Activated CD4-positive, alpha-beta T cell treated with anti-CD3 and anti-CD28 coated beads, Interleukin-2, Interleukin-6, amounts not matched to agents 100 ng/mL and 50 ng/mL, durations not matched to agents 16 hours and 8 hours (primary cell): ENCODE results near the gene VPS51.

Experiments used
- DNase-seq: peaks from one replicate; pipeline ENCODE4 v3.0.0-alpha.2; 2020

Gene VPS51

DNA sequence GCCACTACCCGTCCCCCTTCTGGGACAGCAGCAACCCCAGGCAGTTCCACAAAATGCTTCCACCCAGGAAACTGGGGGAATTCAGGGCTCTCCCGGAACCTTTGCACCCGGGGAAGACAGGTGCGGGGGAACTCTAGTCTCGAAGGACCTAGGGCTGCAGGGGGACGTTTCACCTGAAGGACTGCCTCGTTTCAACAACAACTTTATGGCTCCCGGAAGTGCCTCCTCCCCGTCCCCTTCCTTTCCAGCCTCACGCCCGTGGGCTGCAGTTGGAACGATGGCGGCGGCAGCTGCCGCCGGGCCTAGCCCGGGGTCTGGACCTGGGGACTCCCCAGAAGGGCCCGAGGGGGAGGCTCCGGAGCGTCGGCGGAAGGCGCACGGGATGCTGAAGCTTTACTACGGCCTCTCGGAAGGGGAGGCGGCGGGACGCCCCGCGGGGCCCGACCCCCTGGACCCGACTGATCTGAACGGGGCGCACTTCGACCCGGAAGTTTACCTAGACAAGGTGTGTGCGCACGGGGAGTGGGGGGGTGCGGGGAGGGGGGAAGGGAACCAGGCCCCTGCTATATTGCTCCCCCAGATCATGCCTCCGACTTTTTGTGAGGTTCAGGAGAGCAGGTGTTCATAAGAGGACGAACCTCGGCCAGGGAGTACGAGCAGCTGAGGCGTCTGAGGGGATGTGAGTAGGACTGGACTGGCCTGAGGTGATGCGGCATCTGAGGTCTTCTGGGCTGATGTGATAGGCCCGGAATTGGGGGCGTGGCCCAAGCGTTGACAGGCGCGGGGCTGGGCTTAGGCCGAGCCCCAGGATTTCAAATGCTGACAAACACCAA lies at the start of gene VPS51:
Gene VPS51, plus strand, starts transcription at position 241 of the 833 bp plus-strand sequence. Its CDS starts 37 bp downstream, at position 278.
- peak; percentile 91 for DNase-seq

DNA sequence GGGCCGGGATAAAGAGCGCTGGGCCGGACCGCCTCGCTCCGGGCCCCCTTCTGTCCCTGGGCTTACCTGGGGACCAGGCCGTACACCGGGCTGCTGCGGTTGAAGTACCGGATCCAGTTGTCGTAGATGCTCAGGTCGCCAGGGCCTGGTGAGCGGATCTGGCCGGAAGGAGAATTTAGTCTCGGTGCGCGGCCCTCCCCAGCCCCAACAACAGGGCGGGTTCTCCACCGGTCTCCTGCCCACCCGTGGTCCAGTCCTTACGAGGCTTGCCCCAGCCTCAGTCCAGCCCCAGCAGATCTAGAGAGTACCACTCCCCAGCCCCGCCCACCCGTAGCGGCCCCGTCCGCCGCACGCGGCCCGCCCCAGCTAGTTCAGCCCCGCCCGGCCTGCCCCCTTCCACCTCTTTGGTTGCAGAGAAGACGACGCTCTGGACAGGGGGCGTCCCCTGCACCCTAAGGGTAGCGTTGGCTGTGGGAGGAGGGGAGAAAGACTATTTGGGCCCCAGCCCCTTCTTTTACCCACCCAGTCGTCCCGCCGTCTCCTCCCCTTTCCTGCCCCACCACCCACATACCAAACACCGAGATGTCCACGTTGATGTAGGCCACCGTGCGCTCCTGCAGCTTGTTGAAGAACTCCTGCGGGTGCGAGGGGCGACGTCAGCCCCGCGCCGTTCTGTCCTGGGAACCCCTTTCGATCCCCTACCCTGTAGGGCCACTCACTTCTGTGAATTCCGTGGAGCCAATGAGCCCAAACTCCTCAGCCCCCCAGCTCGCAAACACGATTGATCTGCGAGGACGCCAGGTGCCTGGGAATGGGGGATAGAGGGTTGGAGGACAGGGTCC lies 48.2 kb upstream of the VPS51 start:
- no peak for DNase-seq

DNA sequence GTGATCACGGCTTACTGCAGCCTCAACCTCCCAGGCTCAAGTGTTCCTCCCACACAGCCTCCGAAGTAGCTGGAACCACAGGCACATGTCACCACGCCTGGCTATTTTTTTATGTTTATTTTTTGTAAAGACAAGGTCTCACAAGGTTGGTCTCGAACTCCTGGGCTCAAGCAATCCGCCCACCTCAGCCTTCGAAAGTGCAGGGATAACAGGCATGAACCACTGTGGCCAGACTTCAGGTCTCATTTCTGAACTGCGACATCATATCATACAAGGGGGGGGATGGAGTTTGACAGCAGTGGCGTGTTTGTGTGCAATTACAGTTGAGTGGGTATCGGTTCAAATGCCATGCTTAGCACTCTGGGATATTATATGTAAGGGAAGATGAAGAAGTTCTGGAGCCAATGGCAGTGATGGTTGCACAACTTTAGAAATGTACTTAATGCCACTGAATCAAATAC lies 44.6 kb upstream of the VPS51 start:
- no peak for DNase-seq

DNA sequence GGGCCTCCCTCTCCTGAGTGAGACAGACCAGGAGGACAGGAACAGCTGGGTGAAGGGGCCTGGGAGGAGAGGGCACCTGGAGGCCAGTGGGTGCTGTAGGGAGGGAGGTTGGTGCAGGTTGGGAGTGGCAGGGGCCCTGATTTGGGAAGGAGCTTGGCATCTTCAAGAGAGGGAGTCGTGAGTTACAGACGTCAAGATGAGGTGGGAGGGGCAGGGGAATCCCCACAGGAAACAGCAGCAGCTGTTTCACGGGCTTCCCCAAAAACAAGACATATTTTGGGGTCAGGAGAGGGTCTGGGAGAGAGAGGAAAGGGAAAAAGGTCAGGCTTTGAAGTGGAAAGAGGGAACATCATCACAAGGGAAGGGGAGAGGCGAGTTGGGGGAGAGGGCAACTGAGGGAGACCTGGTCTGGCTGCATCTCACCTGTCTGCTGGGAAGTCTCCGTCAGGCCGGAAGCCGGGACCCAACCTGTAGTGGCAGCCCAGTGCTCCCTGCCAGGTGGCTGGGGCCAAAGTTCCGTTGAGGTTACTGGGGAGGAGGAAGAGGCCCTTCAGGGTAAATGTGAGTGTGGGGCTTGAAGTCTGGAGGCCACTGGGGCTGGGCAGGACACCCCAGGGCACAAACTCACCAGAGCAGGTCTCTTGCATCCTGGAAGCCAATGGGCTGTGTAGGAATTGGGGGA lies 42.0 kb upstream of the VPS51 start:
- no peak for DNase-seq

DNA sequence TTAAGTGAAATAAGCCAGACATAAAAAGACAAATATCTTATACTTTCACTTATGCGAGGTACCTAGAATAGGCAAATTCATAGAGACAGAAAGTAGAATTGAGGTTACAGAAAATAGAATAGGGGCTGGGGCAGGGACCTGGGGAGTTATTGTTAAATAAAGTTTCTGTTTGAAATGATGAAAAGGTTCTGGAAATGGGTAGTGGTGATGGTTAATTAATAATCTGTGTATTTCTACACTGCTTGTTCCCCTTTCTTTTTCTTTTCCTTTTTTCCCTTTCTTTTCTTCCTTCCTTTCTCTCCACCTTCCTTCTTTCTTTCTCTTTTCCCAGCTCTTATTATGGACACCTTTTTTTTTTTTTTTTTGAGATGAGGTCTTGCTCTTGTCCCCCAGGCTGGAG lies 40.5 kb upstream of the VPS51 start:
- DNase-seq: no peak

DNA sequence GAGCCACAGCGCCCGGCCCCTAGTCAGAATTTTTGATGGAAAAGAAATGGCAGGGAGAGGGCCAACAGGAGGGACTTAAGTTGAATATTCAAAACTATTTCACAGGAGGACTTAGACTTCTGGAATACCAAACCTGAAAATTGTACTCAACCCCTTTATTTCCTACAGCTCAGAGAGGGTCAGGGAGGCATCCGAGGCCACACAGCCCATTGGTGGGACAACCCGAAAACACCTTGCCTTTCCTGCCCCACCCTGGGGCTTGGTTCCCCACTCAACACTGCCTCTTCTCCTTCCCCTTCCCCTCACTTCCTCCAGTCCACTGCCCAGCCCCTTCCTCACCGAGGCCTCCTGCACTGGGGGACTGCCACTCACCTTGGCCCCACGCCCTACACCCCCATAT lies 39.0 kb upstream of the VPS51 start:
- no peak for DNase-seq

DNA sequence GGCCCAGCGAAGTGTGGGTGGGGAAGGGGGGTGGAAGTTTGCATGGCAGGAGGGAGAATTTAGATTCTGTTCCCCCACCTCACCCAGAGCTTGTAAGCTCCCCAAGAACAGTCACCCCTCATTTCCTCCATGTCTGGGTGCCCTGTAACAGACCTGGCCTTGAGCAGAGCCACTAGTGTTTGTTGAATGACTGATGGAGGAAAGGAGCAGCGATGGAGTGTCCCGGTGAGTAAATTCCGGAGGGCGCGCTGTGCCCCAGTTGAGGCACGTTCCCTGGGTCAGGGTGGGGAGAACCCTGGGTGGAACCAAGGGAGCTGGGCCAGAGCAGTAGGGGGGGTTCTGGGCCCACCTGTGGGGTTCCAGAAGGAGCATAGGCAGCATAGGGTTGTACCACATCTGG lies 38.5 kb upstream of the VPS51 start:
- no peak for DNase-seq

DNA sequence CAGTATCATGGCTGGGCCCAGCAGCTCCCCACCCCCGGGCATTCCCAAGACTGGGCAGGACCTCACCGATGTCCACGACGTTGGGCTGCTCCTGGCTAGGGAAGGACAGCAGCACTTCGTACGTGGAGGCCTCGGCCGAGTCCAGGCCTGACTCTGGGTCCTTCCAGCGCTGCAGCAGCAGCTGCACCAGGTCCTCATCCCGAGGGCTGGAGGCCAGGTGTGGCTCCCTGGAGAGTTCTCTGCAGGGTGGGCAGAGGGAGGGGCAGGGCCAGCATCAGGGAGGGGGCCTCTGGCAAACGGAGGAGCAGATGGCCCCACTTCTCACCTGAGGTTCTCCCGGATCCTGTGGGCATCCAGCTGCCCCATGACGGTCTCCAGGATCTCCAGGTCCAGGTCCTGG lies 38.0 kb upstream of the VPS51 start:
- no peak for DNase-seq

DNA sequence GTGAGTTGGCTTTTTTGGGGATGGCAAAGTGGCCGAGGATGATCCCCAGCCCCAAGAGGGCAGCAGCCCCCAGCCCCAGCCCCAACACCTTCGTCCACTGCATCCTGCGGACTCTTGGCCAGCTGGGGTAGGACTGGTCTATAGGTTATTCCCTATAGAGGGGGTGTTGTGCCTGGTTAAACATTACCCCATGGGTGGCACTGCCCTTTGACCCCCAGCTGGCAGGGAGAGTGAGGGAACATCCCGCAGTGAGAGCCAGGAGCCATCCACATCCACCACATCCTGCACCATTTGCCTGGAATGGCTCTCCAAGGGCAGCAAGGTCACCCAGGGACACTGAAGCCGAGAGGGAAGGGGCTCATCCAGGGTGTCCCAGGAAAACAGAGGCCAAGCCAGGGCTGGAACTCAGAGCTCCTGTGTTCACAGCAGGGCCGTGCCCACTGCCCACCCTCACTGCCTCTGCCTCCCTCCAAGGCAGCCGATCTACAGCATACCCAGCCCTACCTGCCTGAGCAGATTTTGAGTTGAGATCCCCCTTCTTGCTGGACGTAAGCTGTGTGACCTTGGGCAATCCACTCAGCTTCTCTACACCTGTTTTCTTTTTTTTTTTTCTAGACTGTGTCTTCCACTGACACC lies 37.5 kb upstream of the VPS51 start, which contains the start of gene NAALADL1:
Gene NAALADL1, minus strand, starts transcription at position 135 of the 636 bp plus-strand sequence. Its CDS starts 32 bp downstream, at position 103.
- no peak for DNase-seq

DNA sequence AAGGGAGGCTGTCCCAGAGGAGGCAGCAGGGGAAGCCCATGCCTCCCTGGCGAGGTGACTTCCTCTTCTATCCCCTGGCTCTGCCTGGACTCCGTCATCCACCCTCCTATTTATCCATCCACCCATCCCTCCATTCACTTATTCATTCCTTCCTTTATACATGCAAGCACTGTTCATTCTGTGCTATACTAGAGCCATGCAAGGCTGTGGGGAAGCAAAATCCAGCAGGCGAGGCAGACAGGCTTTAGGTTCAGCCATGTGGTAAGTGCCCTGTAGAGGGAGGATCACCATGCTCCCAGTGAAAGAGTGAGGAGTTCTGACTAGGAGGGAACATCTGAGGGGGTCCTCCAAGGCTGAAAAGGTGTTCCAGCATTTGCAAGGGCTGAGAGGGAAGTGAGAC lies 36.5 kb upstream of the VPS51 start:
- no peak for DNase-seq

DNA sequence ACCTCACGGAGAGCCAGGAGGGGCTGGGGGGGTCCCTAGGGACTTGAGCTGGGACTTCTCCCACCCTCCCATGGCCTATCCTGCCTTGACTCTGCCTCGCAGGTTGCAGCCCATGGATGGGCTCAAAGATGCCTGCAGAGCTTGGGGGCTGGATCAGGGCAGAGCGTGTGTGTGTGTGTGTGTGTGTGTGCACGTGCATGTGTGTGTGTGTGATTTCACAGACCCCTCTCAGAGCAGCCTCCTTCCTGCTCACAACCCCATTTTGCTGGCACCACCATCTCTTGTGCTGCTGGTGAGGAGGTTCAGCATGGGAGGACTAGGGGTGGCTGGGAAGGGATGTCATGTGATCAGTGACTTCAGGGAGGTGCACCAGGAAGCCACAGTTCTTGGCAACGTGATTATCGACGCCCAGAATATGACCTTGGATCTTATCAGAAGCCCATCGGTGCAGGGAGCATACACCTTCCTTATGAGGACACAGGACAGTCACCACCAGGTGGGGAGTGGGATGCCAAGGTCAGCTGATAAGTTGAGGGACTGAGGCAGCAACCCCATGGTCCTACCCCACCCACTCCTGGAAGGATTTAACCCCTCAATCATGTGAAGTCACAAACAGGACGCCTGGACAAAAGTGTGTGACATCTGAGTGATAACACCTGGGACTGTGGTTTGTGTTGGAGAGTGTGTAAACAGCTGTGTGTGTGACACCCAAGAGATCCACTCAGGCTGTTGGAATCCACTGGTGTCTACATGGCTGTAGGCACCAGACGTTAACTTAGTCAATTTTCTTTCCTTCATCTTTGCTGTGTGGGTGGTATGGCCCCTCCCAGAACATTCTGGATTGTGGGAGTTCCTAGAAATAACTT lies 35.8 kb upstream of the VPS51 start:
- DNase-seq: no peak

DNA sequence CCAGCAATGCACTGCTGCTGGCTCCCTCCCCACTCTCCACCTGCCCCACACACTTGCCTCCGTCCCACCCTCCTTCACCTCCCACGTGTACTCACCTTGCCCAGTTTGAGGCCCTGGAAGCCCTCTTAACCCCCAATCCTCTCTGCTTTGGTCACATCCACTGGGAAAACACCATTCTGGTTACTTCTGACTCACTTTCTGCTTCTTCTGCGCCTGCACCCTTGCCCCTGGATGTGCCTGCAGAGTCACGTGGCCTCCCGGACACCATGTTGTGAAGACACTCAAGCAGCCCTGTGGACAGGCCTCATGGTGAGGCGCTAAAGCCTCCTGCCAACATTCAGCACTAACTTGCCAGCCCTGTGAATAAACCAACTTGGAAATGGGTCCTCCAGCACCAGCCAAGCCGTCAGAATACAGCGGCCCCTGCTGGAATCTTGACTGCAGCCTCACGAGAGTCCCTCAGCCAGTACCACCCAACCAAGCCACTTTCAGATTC lies 35.1 kb upstream of the VPS51 start:
- no peak for DNase-seq

DNA sequence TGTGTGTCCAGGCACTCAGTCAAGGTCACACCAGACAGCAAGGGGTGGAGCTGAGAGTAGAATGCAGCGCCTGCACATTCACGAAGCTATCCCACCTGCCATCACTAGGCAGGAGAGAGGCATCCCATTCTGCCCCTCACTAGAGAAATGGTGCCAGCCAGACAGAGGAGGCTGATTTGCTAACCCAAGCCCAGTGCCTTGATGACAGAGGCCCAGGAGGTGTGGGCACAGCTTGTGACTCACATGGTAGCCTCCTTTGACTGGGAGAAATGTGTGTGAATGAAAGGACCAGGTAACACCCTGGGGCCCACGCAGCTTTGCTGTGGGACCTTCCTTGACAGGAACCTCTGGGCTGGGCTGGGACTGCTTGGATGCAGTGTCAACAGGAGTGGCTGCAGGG lies 32.5 kb upstream of the VPS51 start:
- no peak for DNase-seq

DNA sequence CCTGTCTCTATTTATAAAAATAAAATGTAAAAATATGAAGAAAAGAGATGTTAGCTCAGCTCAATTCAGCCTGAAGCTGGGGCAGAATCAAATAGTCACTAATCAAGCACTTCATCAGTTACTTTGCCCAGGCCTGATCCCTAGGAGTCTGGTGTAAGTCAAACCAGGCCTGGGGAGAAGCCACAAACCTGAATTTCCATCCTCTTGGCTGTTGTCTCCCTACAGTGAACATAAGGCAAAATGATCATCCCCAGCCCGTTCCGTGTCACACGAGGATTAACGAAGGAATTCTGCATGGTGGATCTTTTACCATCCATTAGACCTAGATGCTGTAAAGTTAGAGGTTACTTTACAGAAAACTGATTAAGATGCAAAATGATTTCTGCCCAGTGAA lies 31.2 kb upstream of the VPS51 start:
- no peak for DNase-seq

DNA sequence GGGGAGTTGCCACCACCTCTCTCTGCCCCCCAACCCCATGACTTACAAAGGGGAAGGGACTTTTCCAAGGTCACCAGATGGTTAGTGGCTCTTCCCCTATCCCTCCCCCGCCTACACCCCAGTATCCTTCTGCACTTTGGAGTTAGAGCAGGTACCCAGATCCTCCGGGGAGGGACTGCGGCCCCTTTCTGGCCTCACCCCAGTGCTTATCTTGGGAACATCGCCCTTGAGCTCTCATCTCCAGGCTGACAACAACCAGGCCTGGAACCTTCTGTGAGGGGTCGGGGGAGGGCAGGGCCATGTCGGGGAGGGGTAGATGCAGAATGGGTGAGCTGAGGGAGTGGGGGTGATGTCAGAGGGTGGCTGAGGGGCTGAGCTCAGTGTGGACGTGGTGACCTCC lies 30.2 kb upstream of the VPS51 start:
- DNase-seq: no peak

DNA sequence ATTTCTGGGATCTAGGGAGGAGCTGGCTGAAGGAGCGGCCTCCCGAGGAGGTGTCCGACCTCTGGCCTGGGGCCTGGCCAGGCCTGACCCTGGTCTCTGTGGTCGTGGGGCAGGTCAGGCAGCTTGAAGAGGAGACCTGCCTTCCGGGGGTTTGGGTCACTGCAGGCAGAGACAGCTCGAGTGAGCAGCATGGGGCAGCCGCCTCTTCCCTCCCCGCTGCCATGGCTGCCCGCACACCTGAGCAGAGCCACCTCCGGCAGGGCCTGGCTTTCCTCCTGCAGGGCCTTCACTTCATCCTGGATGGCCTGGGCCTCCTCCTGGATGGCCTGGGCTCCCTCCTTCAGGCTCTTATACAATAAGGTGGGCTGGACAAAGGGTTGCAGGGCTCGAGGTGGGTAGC lies 29.7 kb upstream of the VPS51 start:
- DNase-seq: no peak

DNA sequence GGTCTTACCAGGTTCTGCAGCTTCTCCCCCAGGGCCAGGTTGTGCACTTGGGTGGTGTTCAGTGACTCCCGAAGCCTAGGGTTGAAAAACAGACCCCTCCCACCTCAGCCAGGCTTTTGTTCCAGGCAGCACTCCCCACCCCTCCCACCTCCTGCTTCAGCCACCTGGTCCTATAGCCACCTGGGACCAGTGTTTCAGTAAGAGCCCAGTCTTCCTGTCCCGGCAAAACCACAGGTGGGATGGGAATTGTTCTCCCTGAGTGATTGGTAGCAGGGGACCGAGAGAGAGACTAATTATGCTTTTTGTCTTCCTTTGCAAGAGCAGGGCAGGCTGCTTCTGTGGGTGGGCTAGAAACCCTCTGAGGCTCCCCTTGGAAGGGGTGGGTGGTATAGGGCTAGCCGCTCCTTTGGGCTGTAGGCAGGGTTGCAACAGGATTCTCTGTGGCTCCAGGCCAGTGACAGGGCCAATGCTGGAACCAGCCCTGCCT lies 29.2 kb upstream of the VPS51 start:
- no peak for DNase-seq

DNA sequence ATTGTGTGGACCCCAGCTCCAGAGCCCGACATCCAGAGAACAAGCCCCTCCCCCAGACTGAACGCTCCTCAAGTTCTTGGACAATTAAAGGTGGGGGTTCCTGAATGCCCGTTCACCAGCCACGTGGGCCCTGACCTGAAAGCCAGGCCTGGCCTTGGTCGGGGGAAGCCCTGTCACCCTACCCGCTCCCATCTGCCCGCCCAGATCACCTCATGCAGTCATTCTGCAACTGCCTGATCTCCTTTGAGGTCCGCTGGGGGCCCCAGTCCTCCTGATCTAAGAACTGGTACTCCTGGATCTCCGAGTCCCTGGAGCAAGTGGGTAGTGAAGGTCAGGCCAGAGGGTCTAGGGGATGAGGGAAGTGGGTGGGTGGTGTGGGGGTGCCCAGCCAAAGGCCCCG lies 28.6 kb upstream of the VPS51 start:
- no peak for DNase-seq

DNA sequence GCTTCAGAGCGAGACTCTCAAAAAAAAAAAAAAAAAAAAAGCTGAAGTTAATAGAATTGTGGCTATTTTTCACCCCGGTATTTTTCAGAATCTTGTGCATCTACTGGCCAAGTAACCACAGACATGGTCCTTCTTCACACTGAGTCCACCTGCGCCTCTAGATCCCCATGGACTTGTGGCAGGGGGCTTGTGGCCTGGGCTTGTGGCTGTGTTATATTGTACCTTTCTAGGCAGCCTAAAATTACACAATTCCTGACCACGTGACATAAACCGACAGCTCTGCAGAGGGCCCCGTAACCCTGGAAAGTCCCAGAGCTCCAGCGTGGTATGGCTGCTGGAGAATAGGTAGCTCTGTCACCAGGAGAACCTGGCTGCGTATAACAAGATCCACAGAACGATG lies 26.8 kb upstream of the VPS51 start:
- peak; percentile 33 for DNase-seq

DNA sequence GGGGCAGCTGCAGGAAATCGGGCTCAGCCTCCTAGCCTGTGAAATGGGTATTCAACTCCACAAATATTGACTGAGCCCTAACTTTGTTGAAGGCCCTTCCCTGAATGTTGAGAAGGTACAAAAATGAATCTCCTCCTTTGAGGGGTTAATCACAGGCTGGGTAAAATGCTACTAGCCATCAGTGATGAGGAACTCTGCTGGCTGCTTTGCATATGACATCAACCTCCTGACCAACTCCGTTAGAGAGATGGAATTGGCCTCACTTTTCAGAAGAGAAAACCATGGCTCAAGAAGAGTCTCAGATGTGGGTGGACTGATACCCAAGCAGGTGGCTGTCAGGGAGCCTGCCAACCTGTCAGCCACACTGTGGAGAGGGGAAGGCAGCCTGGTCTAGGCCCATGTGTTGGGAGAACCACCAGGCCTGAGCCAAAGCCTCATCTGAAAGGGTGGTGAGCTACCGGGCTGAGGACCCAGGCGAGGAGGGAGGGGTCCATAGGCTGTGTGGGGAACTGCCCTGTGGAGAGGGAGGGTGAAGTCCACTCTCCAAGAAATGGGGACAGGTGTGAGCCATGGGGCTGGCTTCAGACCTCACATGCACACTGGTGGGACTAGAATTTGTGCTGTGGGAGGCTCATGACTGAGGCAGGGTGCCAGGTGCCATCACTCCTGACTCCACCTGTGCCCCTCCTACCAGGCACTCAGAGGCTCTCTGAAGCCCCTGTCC lies 23.9 kb upstream of the VPS51 start:
- DNase-seq: no peak

DNA sequence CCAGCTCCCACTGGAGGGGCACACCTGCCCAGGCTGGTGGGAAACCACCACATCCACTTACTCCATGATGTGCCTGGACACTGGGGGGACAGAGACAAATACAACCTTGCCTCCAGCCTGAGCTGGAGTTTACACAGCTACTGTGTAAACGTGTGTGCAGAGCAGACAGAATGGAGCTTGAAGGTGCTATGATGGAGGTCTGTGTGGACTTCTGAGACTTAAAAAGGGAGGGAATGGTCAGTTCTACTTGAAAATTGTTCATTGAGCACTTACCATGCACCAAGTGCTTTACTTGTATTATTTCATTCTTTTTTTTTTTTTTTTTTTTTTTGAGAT lies 23.4 kb upstream of the VPS51 start:
- DNase-seq: no peak
